Activated CD4-positive, alpha-beta T cell treated with anti-CD3 and anti-CD28 coated beads, Interleukin-2, amount 50 U/mL, for 4 hours (primary cell): Measurements from ENCODE around the gene PKNOX2.

Source experiments
- DNase-seq, 2 experiments: peaks; one replicate each; pipeline ENCODE4 v3.0.0-alpha.2; 2020

PKNOX2 gene

GRCh38 chr11:125264100-125265022, 99.8 kb downstream of the PKNOX2 start:
- no peak for DNase-seq

GRCh38 chr11:125267548-125267947, 103.0 kb downstream of the PKNOX2 start:
- DNase-seq = no peak

- DNase-seq = no peak
Observed at GRCh38 chr11:125268611-125269010, 104.1 kb downstream of the PKNOX2 start.

- no peak for DNase-seq
Observed at GRCh38 chr11:125270106-125270505, 105.6 kb downstream of the PKNOX2 start.

GRCh38 chr11:125270711-125271110, 106.2 kb downstream of the PKNOX2 start:
- DNase-seq = no peak

DNA sequence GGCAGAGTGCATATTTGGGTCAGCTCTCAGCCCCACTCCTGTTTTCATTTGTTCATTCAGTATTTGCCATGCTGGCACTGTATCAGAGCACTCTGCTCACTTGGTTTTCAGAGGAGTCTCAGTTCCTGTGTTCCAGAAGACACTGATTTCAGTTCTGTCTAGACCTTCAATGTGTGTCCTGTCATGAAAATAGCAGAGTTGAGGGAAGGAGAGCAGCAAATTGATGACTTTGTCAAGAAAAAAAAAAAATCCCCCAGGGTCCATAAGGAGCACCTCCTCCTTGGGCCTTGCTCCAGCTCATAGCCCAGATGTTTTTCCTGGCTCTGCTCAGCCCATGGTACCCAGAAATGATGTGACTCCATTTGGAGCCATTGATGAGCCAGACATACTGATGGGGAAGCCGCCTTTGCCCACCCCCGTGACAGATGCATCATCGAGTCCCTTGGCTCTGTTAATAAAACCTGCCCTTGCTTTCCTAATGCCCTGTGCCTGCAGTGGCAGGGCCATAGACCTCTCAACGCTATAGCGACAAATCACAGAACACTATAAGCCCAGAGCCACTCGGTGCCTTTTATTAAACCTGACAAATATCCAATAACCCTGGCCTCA, 107.0 kb downstream of the PKNOX2 start:
- DNase-seq = no peak

- DNase-seq = no peak
Observed at GRCh38 chr11:125272092-125272491, 107.5 kb downstream of the PKNOX2 start.

DNA sequence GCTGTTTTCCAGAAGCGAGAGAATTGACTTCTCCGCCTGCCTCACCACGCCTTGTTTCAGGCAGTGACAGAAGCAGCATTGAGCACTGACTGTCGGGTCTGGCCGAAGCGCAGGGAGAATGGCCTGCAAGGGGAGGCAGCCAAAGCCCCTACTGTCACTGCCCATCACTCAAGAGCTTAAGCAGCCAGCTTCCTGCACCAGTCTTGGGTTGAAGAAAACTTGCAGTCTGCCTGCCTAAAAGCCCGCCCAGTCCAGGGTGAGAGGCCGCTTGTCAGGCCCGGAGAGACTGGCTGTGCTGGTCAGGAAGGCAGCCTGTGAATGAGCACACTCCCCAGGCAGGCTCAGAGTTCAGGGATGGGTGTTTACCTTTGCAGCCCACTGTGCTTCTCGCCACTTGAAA, 108.3 kb downstream of the PKNOX2 start:
- DNase-seq = no peak

DNA sequence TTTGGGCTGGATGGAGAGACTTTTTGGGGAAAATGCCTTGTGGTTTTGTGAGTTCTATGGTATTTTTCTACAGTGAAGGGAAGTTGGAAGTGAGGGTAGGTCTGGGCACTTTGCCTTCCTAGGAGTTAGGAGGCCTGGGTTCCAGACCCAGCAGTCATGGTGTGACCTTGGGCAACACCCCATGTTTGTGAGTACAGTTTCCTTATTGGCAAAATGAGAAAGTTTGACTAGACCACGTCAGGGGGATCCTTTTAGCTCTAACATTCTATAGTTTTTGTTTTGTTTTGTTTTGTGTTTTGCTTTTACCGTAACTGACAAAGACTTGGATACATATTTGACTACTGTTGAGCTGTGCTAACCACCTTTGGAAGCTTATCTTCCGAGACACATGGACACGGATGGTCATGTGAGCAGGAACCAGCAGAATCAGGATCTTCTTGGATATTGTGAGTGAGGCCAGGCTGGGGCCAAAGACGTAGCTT, 109.0 kb downstream of the PKNOX2 start:
- no peak for DNase-seq

DNA sequence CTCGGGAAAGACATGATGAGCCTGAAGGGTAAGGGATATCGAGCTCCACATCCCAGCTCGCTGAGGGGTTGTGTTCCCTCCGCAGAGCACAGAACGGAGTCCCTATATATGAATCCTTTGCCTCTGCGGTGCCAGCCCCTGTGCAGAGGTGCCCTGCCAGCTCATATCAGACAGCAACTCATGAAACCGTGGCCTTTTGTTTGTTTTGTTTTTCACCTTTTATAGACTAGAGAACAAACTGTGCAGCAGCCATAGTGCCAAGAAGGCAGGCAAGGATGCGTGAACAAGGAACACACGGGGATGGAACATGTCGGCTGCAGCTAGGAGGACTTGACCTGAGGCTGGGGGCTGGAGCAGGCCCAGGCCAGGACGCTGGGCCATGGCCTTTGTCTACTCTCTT, 109.8 kb downstream of the PKNOX2 start:
- no peak for DNase-seq

- no peak for DNase-seq
Observed at GRCh38 chr11:125274774-125275173, 110.2 kb downstream of the PKNOX2 start.

DNA sequence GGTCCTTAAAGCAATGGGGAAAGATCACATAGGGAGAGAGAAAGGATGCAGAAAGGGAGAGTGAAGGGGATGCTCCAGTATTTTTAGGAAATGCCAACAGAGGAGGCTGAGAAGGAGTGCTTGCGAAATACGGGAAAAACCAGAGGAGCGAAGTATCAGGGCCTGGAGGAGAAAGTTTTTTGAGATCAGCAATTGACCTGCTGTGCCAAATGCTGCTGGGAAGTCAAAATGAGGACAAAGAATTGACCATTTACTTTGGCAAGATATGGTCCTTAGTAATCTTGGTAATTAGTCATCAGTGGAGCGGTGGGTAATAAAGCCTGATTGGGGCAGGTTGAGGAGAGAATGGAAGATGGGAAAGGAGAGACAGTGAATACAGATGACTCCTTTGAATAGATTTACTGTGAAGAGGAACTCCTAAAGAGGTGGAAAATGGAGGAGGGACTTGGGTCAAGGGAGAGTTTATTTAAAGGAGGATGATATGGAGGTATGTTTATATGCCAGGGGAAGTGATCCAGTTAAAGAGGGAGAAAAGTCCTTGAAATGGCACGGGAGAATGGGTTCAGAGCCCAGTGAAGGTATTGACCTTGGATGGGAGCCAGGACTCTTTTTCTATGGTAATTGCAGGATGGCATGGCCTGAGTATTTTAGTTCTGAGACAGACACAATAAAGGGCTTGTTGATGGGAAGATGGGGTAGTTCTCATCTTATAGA, 111.5 kb downstream of the PKNOX2 start:
- no peak for DNase-seq

GRCh38 chr11:125276619-125276976, 112.0 kb downstream of the PKNOX2 start:
- DNase-seq = no peak

DNA sequence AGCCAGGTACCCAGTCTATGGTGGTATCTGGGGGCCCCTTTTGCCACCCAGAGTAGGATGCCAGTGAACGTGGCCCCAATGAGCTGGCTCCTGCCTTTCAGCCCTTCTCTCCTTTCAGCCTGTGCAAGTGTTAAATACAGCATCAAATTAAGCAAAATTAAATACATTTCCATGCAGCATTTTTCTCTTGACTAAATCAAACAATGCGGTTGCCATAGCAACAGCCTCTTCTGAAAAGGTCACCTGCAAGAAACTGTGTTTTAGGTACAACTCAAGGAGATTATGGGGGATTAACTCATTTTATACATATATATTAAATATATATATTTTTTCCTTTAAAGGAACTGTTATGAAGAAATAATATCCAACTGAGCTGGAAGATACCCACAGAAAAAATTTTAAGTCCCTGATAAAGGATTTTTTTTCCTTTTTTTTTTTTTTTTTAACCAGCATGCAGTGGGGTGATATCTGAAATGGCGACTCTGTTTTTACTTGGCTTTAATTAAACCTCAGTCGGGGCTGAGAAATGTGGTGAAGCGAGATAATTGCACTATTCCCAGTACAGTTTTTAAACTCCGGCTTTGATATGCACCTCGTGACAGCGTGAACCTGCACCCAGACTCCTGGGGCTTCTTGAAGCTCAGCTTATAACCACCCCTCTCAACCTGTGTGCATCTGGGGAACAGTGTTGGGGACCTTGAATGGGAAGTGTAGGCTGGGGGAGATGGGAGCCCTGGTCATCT, 115.3 kb downstream of the PKNOX2 start:
- DNase-seq = no peak

DNA sequence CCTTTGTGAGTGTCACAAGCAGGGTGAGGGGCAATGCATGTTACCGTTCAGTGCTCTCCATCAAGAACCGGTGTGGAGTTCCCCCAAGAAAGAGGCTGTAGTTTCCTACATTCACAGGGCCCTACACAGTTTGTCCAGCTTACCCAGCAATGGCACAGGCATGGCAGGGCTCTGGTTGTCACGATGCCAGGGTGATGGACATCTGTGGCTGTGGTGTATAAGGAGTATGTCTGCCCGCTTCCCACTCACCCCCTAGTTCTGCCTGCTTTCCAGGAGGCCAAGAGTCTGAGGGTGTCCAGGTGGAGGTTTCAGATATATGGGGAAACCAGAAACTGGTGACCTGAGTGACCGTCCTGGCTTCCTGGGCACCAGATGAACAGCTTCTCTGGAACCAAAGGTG, 116.1 kb downstream of the PKNOX2 start:
- DNase-seq = no peak

DNA sequence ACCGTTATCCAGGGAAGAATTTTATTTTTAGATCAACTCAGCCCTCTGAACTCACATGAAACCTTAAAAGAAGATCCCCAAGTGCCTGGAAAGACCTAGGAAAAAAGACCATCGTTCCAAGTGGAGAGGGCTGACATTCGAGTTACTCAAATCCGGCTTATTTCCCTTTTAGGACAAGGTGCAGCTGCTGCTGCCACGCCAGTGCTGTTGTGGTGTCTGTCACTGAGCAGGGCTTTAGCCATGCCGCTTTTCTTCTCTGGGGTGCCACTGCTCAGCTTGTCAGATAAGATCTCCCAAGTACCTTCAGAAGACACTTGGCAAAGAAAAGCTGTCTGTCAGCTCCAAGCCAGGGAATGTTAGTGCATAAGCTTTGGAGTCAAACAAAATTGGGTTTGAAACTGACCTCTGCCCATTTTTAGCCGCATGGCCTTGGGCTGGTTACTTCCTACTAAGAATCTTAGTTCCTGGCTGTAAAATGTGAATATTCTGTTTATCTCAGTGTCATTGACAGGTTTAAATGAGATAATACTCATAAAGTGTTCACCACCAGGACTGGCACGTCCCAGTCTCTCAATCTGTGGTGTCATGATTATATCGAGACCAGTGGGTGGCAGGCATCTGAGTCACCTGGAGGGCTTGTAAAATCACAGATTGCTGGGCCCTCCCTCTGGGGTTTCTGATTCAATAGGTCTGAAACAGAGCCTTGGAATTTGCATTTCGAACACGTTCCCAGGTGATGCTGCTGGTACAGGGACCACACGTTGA, 117.5 kb downstream of the PKNOX2 start:
- DNase-seq = no peak

DNA sequence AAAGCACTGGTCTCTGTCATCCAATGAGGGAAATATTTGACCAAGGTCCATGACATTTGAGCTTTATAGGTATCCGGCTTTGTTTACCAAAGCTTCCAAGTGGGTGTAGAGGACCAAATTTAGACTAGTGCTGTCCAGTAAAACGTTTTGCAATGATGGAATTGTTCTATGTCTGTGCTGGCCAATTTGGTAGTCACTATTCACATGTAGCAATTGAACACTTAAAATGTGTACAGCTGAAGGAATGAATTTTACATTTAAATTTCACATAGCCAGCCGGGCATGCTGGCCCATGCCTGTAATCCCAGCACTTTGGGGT, 118.0 kb downstream of the PKNOX2 start:
- no peak for DNase-seq

GRCh38 chr11:125284245-125284850, 119.8 kb downstream of the PKNOX2 start:
- no peak for DNase-seq

- DNase-seq = no peak
Observed at GRCh38 chr11:125285844-125286243, 121.3 kb downstream of the PKNOX2 start.

DNA sequence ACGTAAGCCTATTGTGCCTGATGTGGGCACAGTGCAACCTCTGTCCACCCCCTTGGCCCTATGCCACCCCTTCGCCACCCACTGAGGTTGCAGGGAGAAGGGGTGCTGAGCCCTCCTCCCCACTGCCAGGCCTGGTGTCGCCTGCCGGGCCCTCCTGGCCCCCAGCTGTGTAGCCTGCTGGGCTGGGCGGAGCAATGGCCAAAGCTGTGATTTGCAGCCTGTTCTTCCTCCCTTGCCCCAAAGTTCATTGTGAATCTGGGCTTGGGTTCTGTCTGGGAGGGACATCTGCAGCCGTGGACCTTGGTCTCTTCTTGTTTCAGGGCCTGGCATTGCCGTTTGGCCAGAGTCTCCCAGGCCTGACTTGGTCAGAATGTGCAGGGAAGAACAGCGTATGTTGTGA, 121.9 kb downstream of the PKNOX2 start:
- no peak for DNase-seq

DNA sequence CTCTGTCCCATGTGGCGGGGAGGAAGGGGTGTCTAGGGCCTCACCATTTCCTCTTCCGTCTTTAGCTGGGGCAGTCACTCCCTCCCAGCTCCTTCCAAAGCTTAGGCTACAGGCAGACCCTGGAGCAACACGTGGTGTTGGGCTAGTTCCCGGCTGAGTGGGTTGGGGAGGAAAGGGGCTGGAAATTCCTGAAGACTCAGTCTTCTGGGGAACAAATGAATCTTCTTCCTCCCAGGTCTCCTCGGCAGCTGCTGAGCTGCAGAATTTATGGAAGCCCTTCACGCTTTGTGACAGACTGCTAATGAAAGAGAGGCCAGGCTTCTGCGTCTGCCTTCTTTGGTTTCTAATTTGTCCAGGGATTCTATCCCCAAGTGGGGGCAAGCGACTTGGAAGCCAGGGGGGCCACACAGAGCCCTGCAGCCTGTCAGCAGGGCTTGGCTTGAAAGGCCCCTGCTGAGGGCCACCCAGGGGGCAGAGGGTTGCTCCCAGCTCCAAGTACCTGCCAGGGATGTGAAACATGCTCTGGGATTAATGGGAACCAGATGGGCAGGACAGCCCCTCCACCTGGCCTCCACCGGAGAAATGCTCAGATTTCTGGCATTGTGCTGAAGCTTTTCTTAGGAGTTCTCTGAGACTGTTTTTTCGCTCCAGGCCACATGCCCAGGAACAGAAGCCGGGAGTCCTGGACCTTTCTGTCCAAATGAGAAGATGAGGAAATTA, 123.1 kb downstream of the PKNOX2 start:
- DNase-seq = no peak
